ENCODE data around the gene CPNE2. TPM values are rescaled to one million over a fixed set of nuclear protein-coding genes. Genes with fewer than 3 reads are reported as not detected.
"Not testable (repeated sequence)": the region's sequence is repeated elsewhere in the genome, so short reads cannot be mapped to it uniquely, and the experiment has no call there.

Gene CPNE2
- polyA plus RNA-seq, 5 donors: 57.6 to 78.2 (median 70.1) TPM

DNA sequence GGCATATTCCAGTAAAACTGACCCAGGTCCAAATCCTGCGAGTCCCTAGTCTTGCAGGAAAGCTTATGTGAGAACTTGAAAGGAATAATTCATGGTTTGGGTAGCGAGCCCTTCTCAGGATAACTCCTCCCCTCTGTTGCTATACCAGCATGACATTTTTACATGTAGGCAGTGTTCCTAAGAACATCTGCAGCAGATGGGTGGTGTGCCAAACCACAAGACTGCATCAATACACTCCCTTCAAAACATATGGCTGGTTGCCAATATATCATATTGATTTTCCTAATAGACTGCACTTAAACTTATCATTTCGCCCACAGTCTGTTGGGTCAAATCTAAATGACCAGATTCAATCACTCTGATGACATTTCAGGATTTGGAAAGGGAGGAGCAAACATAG lies 73.6 kb downstream of the CPNE2 start:
- no peak for DNase-seq

DNA sequence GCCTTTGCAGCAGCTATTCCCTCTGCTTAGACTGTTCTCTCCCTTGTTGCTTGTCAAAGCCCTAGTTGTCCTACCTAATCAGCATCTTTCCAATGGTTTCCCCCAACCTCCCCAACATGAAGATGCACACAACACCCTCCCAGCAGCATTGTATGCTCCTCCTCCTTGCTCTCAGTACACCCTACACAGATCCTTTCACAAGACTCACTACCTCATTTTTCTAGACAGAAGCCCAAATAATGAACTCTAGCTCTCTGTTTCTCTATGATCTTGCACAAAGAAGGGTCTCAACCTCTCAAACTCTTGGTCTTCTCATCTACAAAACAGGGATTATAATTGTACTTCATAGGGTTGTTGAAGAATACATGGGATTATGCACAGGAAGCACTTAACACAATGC lies 74.1 kb downstream of the CPNE2 start:
- no peak for DNase-seq

DNA sequence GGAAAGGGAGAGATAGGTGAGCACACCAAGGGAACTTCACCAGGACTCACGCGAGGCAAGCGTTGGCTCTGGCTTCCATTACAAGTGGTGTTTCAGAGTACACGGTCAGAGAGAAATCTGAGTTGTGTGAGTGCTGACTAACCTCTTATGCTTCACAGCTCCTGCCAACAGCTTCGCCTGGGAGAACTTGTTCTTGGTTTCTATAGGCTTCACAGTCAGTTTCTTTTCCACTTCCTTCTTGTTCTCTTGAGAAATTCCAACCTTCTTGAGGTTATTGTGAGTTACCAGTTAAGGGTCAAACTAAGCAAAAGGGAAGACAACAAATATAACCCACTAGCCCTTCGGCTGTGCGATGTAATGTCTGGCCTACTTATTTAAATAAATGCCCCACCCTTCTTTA lies 74.6 kb downstream of the CPNE2 start:
- DNase-seq: peak in 1 of 2 donors; percentile 49

DNA sequence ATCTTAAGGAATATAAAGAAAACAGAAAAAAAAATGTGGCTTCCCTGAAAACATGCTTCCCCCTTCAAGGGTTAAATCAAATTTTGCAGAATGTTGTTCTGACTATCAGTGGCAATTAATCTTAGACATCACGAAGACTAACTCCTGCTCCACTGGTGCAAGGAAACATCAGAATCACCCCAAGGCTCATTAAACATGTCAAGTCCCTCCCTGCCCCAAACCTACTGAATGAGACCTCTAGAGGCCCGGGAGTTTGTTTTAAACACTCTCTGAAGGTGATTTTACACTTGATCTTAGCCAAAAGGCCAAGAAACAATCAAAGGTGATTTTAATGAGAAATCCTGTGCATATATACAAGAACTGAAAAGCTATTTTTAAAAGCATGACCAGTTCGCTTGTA lies 75.2 kb downstream of the CPNE2 start:
- DNase-seq: no peak

DNA sequence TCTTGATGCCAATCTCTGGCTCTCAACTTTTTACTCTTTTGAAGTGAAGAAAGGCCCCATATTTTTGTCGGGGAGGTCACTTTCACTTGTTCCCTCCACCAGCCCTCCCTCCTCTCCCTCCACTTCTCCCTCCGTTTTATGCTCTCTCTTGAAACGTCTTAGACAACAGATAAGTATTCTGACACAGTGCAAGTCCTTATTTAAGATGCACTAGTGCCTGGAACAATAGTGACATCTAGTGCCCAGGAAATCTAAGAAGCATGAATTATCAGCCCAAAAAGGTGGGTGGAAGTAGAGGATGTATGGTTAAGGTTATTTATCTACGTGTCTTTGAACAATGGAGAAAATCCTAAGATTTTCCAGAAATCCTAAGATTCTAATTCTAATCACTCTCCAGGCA lies 75.6 kb downstream of the CPNE2 start:
- peak; percentile 40 to 49 for DNase-seq

DNA sequence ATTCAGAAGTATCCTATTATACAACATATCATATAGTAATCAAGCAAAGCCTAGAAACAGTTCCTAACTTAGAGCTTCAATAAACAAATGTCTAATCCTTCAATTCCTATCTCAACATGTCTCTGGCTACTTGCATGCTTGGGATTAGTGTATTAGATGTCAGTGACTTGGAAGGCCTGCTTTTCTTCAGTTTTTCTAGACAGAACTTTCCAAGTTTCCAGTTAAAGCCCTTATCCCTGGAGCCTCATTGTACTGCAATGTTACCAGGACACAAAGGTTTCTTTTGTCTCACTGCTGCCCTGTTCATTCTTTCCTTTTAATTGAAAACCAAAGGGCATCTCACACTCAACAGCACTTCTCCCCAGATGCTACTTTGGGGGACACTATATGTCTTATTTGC lies 76.9 kb downstream of the CPNE2 start:
- DNase-seq: no peak

DNA sequence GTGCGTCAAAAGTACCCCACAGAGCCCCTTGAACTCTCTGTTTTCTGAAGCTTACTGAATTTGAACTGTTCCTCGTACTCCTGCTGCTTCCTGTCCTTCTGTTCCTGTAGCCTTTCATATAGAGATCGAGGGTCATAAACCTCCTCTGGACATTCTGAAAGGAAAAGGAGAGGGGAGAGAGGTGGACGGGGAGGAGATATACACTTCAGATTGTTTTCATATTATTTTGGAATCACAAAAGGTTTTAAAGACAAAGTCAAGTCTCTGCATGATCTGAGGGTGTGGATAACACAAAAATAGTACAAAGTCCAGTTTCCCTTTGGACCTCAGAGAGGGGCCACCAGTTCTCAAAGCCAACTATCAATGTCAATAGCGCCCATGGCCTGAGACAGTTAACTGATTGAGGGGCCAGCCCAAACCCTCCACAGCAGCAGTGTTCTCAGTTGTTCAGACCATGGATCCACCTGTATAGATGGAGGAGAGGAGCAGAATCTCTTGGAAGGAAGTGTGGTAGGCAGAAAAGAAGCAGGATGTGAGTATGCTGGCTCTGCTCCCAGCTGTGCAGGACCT lies 80.4 kb downstream of the CPNE2 start:
- DNase-seq: no peak

DNA sequence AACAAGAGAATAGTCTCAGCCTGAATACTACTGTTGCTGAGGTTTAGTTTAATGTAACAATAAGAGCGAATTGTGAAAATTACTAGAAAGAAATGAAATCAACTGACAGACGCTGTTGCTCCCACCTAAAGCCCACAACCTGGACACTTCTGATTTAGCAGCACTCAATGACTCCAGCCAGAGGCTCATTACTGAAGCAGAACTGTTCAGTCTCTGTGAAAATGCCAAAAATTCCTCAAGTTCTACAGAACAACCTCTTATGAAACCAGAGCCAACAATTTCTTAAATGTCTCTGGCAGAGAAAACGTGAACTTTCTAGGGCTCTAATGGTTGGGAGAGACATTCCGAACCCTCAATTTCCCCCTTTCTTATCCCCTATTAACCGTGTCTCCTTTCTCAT lies 83.5 kb downstream of the CPNE2 start:
- no peak for DNase-seq

DNA sequence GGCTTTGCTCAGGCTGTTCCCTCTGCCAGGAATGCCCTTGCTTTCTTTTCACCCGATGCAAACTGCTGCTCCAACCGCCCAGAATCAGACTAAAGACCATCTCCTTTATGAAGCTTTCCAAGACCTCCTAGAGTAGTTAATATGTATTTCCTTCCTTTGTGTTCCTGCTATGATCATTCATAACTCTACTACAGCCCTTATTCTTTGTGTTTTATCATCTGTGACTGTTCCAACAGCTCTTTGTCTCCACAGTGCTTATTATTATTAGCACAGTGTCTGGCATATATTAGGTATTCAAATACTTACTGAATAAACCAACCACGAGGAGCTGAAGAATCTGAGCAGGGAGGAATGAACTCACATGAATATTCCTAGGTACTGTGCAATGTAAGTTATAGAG lies 85.8 kb downstream of the CPNE2 start:
- DNase-seq: no peak

DNA sequence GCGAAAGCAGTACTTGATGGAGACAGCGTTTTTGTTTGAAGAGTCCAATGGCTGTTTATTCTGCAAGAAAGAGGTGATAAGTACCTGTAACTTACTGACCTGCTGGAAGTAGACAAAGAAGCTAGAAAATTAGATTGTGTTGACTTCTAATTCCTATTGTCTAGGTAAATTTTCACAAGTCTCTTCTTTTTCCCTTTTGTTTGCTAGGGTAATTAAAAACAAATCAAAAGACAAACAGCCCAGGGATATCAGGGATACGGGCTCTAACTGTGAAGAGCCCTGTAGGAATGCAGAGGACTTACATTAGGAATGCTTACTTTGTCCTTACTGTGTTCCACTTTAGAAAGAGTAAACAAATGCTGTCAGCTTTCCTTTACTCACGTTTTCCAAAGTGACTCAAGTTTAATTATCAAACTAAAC lies 86.4 kb downstream of the CPNE2 start:
- DNase-seq: no peak

DNA sequence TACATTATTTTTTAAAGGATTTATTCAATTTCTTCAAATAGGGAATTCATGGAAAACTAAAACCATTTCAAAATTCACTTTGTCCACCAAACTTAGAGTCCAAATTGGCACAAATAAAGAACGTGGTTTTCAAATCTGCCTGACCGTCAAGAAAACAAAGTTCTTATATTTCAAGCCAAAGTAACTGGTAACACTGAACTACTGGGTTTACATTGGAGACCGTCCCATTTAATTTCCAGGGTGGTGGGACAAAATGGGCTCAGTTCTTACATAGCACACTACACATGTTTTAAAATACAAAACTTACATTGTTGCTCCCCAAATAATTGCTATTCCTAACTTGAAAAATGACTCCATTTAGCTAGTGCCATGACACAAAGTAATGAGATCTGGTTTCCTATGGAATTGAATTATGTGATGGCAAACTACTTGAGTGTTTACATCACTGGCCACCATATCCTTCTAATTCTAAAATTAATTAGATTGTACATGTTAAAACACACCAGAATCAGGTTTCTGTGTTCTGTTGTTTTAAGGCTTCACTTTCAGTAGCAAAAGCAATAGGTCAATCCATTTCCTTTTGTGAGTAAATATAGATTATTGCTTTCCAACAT lies 86.9 kb downstream of the CPNE2 start:
- no peak for DNase-seq

DNA sequence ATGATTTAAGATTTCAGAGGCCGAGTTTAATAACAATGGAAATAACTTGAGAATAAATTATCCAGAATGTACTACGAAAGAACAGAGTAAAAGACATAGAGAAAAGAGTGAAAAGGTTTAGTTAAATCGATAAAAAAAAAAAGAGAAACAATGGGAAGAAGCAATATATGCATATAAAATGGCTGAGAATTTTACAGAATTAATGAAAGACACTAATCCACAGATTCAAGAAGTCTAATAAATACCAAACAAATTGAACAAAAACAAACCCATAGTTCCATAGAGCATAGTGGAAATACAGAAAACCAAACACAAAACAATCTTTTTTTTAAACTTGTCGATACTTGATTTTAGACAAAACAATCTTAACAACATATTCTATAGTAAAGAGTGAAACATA lies 91.7 kb downstream of the CPNE2 start:
- DNase-seq: no peak

DNA sequence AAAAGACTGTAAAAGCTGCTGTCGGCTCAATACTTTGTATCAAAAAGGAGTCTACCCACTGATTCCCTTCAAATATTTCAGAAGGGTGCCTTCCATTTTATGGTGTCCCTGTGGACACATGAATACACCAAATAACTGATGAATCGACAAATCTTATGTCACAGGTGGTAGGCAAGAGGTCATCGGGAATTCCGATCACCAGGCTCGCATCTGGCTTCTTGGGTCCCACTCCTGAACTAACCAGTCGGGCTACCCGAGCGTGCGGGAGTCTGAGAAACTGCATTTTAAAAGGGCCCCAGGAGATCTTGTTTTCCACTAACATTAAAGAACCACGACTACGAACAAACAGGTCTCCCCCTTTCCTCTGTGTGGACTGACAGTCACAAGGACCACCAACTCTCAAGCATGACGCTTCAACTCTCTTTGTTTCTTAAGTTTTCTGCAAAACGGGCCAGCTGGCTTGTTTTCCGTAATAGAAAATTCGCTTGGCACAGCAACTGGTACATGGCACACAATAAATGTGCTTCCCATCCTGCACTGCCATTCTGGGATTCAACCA lies 92.6 kb downstream of the CPNE2 start:
- no peak for DNase-seq

DNA sequence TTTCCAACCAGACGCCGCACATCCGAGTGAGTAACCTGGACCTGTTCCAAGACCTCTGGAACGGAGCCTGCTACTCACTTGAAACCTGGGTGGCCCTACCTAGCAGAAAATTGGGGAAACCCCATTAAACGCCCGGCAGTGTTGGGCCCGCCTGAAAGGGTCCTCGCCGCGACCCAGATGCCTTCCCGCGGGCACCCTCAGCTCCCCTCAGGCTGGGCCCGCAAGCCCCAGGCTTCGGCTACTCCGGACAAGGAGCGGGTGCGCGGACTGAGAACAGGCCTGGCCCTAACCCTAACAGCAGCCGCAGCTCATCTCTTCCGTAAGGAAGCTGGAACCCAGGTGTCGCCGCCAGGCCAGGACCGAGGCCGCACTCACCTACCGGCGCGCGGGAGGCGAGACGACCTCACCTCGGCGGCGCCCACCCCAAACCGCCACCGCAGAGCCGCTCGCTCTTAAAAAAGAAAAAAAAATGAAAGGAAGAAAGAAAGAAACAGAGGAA lies 93.1 kb downstream of the CPNE2 start:
- DNase-seq: peak in 1 of 2 donors; percentile 42

DNA sequence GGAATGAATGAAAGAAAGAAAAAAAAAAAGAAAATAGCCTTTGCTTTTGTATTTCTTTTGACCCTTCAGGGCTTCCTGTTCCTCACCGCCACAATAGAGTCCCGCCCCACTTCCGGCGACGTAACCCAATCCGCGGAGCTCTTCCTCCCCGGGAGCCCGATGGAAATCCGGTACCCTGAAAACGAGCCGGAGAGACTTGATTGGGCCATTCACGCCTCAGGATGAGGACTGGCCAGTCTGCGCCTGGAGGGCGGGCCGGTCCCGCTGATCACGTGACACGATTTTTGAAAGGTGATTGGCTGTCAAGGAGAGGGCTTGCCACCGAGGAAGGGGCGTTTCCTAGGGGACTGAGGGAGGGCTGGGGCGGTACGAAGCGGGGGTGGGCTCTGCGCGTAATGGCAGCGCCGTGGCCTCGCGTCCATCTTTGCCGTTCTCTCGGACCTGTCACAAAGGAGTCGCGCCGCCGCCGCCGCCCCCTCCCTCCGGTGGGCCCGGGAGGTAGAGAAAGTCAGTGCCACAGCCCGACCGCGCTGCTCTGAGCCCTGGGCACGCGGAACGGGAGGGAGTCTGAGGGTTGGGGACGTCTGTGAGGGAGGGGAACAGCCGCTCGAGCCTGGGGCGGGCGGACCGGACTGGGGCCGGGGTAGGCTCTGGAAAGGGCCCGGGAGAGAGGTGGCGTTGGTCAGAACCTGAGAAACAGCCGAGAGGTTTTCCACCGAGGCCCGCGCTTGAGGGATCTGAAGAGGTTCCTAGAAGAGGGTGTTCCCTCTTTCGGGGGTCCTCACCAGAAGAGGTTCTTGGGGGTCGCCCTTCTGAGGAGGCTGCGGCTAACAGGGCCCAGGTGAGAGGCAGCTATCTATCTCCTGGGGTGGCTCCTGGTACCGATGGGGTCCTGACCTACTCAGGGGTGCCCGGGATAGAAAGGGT lies 93.8 kb downstream of the CPNE2 start, which contains the start of the genes PSME3IP1 and RSPRY1:
Gene PSME3IP1, minus strand, starts transcription at position 95 of the 927 bp plus-strand sequence. CDS start 12,185 bp downstream, outside the sequence.
Gene RSPRY1, plus strand, starts transcription at position 385 of the 927 bp plus-strand sequence. CDS start 18,330 bp downstream, outside the sequence.
- peak; percentile 99 to 100 for DNase-seq

DNA sequence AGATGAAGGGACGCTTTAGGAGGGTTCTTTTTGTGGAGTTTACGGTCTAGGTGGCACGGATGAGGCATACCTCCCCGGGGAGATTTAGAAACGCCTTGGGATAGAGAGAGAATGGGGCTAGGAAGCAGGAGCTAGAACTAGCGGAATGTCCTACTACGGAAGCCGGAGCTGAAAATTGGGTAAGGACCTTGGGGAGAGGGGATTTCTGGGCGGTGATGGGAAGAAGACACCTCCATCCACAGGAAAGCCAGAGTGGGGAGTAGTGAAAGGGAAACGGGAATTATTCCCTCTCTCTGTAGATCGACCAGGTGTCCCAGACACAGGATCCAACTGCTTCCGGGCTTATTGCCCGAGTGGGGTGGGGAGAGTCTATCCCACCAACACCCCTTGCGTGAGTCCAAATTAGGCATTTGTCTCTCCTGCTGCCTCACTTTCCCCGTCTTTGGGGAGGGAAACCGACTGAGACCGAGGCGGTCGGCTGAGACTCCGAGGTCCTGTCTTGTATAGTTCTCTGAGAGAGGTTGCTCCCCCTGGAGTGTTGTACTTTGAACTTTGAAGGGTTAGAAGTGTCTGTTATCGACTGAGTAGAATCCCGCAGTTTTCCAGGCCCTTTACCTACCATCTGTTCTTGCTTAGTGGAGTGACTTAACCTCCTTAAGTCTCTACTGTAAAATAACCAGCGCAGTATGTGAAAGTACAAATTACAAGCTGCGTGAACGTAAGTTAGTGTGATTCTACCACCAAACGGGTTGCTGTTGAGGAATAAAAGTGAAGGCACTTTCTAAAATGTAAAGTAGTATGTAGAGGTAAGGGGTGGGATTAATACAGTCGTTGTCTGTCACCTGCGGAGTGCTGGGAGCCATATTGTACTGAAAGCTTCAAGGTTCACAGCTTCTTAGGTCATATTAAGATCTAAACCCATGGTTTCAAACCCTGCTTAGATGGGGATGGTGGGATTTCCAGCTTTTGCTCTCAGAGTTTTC lies 94.8 kb downstream of the CPNE2 start:
- DNase-seq: peak in 1 of 2 donors; percentile 40

DNA sequence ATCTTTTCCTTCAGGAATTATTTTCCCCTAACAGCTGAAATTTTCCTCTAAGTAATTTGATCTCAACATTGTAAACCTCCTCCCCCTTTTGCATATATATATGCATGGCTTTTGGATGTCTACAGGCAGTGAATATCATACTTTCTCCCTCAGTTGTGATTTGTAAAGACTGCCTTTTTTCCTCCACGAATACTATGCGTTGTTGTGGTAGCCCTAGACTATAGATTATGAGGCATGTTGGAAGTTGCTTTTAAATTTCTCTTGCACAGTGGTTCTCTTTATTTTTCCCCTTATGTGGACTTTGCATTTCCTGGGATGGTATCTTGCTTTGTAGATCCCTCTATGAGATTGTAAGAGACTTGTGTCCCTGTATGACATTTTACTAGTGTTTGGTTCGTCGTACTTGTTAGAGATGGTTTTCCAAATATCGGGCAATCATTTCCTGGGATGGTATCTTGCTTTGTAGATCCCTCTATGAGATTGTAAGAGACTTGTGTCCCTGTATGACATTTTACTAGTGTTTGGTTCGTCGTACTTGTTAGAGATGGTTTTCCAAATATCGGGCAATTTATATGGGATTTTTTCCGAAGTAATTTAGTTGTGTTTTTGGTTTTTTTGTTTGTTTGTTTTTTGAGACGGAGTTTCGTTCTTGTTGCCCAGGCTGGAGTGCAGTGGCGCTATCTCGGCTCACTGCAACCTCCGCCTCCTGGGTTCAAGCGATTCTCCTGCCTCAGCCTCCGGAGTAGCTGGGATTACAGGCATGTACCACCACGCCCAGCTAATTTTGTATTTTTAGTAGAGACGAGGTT lies 95.7 kb downstream of the CPNE2 start:
- not testable (repeated sequence) for DNase-seq

DNA sequence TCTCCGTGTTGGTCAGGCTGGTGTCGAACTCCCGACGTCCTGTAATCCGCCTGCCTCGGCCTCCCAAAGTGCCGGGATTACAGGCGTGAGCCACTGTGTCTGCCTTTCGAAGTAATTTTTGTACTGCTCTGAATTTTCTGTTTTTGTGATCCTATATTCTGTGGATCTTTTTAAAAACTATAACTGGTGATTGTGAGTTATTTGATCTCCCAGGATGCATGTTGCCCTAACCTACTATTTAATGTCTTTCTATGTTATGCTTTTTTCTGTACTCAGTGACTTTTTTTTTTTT lies 96.3 kb downstream of the CPNE2 start:
- no peak for DNase-seq

DNA sequence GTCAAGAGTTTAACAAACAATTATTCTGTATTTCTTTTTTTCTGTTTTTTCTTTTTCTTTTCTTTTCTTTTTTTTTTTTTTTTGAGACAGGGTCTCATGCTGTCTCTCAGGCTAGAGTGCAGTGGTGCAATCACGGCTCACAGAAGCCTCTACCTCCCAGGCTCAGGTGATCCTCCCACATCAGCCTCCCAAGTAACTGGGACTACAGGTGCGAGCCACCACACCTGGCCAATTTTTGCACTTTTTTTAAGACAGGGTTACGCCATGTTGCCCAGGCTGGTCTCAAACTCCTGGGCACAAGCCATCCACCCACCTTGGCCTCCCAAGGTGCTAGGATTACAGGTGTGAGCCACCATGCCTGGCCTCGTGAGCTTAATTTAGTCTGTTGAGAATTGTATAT lies 97.1 kb downstream of the CPNE2 start:
- DNase-seq: not testable (repeated sequence)

DNA sequence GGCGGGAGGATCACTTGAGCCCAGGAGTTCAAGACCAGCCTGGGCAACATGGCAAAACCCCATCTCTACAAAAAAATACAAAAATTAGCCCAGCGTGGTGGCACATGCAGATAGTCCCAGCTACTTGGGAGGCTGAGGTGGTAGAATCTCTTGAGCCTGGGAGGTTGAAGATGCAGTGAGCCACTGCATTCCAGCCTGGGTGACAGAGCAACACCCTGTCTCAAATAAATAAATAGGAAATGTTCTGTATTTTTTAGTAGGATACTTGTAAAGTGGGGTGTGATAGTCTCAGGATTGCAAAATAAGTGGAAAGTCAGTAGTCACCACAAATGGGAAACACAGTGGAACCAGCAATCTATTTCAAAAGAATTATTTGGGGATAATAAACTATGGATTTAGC lies 97.8 kb downstream of the CPNE2 start:
- no peak for DNase-seq
